ENCODE results near the gene SPINT3. TPM values are rescaled to one million over a fixed set of nuclear protein-coding genes. Genes with fewer than 3 reads are reported as not detected.

The SPINT3 gene
- total RNA-seq, 1 donor = not detected

DNA sequence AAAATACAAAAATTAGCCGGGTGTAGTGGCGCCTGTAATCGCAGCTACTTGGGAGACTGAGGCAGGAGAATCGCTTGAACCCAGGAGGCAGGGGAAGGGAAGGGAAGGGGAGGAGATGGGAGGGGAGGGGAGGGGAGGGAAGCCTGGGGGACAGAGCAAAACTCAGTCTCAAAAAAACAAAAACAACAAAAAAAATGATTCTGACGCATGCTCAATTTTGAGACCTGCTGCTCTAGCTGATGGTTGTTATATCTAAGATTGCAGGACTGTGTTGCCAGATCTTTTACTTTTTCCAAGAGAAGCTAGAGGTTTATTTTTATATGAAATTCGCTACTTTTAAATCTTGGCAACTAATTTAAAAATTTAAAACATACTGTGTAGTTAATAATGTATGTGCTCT lies 48.2 kb downstream of the SPINT3 start:
- H3K36me3 ChIP-seq (ENCODE audit: insufficient read depth, low read length) = no peaks in the 10 kb centered on the region
- no peak overlapping the region for H3K27ac ChIP-seq (ENCODE audit: low read depth, low read length)
- no peaks in the 10 kb centered on the region for H3K79me2 ChIP-seq (ENCODE audit: insufficient read depth, low read length)
- H3K27me3 ChIP-seq (ENCODE audit: insufficient read depth, low read length) = peaks cover 81% of the 10 kb centered on the region
- TF ChIP-seq, protein P1, sequence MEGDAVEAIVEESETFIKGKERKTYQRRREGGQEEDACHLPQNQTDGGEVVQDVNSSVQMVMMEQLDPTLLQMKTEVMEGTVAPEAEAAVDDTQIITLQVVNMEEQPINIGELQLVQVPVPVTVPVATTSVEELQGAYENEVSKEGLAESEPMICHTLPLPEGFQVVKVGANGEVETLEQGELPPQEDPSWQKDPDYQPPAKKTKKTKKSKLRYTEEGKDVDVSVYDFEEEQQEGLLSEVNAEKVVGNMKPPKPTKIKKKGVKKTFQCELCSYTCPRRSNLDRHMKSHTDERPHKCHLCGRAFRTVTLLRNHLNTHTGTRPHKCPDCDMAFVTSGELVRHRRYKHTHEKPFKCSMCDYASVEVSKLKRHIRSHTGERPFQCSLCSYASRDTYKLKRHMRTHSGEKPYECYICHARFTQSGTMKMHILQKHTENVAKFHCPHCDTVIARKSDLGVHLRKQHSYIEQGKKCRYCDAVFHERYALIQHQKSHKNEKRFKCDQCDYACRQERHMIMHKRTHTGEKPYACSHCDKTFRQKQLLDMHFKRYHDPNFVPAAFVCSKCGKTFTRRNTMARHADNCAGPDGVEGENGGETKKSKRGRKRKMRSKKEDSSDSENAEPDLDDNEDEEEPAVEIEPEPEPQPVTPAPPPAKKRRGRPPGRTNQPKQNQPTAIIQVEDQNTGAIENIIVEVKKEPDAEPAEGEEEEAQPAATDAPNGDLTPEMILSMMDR (IDR thresholded peaks at IDR 0.05; ENCODE audit: extremely low read depth, low read depth, low read length) = no peak
- no peak overlapping the region for H3K4me3 ChIP-seq (ENCODE audit: insufficient read depth, low read length)
- no peak for DNase-seq (ENCODE audit: insufficient read length, low spot score, missing footprints)
- H2AFZ ChIP-seq (ENCODE audit: low read length) = no peak overlapping the region
- H4K20me1 ChIP-seq (ENCODE audit: insufficient read depth, low read length) = no peaks in the 10 kb centered on the region
- H3K4me1 ChIP-seq (ENCODE audit: insufficient read depth, low read length) = no peaks in the 10 kb centered on the region
- no peaks in the 10 kb centered on the region for H3K9me3 ChIP-seq (ENCODE audit: low read depth, low read length)
- no peak overlapping the region for H3K4me2 ChIP-seq (ENCODE audit: insufficient read depth, low read length)

DNA sequence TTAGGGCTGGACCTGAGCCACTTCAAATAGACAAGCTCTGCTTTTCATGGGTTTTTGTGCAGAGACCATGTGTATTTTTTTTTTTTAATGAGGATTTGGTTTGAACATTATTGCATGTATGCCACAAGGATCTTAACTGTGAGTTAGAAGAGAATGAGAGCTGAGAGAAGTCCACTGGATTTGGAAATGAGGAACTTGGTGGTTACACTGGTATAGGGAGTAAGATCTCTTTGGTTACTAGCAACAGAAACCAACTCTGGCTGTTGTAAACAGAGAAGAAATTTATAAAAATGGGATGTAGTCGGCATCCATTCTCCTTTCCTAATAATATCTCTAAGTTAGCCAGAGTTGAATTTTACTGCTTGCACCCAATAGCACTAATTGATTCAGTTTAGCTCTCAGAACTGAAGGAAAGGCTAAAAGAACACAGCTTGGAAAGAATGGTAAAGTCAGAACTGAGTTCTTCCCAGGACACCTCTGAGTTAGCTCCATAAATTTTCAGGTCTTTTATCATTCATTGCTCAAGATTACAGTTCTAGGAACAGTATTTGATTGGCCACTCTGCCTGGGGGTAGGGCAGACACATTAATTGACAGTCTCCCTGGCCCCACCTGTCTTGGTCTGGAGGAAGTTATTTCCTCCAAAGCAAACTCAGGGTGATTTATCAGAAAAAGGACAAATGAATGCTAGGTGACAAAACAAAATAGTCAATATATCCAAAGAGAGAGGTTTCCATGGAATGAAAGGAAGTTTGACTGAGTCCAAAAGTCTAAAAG lies 49.7 kb downstream of the SPINT3 start:
- Histone ChIP-seq H2AFZ (ENCODE audit: low read length) (no peak overlapping the region), H3K4me3 (ENCODE audit: insufficient read depth, low read length) (no peak overlapping the region), H4K20me1 (ENCODE audit: insufficient read depth, low read length) (no peaks in the 10 kb centered on the region), H3K27me3 (ENCODE audit: insufficient read depth, low read length) (peaks cover 74% of the 10 kb centered on the region), H3K79me2 (ENCODE audit: insufficient read depth, low read length) (no peaks in the 10 kb centered on the region), H3K4me2 (ENCODE audit: insufficient read depth, low read length) (no peak overlapping the region), H3K9me3 (ENCODE audit: low read depth, low read length) (no peaks in the 10 kb centered on the region), H3K4me1 (ENCODE audit: insufficient read depth, low read length) (no peaks in the 10 kb centered on the region), H3K27ac (ENCODE audit: low read depth, low read length) (no peak overlapping the region), H3K36me3 (ENCODE audit: insufficient read depth, low read length) (no peaks in the 10 kb centered on the region)
- no peak for DNase-seq (ENCODE audit: insufficient read length, low spot score, missing footprints)
- TF ChIP-seq, protein P1 (IDR thresholded peaks at IDR 0.05; ENCODE audit: extremely low read depth, low read depth, low read length) = no peak

DNA sequence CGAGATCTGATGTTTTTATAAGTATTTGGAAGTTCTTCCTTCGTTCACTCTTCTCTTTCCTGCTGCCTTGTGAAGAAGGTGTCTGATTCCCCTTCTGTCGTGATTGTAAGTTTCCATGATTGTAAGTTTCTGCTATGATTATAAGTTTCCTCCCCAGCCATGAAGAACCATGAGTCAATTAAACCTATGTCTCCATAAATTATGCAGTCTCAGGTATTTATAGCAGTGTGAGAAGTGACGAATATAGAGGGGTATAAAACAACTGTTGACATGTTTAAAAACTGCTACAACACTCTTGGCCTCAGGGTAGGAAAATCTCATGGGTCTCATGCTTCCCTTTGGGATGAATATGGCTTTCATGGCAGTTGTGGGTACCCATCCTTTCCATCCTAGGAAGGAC lies 51.7 kb downstream of the SPINT3 start:
- no peaks in the 10 kb centered on the region for H3K9me3 ChIP-seq (ENCODE audit: low read depth, low read length)
- H3K27me3 ChIP-seq (ENCODE audit: insufficient read depth, low read length) = peaks cover 64% of the 10 kb centered on the region
- no peaks in the 10 kb centered on the region for H3K4me1 ChIP-seq (ENCODE audit: insufficient read depth, low read length)
- H4K20me1 ChIP-seq (ENCODE audit: insufficient read depth, low read length) = no peaks in the 10 kb centered on the region
- H3K4me2 ChIP-seq (ENCODE audit: insufficient read depth, low read length) = no peak overlapping the region
- H3K79me2 ChIP-seq (ENCODE audit: insufficient read depth, low read length) = no peaks in the 10 kb centered on the region
- H3K36me3 ChIP-seq (ENCODE audit: insufficient read depth, low read length) = no peaks in the 10 kb centered on the region
- TF ChIP-seq, protein P1 (IDR thresholded peaks at IDR 0.05; ENCODE audit: extremely low read depth, low read depth, low read length) = no peak
- H3K4me3 ChIP-seq (ENCODE audit: insufficient read depth, low read length) = no peak overlapping the region
- no peak for DNase-seq (ENCODE audit: insufficient read length, low spot score, missing footprints)
- H2AFZ ChIP-seq (ENCODE audit: low read length) = no peak overlapping the region
- no peak overlapping the region for H3K27ac ChIP-seq (ENCODE audit: low read depth, low read length)

DNA sequence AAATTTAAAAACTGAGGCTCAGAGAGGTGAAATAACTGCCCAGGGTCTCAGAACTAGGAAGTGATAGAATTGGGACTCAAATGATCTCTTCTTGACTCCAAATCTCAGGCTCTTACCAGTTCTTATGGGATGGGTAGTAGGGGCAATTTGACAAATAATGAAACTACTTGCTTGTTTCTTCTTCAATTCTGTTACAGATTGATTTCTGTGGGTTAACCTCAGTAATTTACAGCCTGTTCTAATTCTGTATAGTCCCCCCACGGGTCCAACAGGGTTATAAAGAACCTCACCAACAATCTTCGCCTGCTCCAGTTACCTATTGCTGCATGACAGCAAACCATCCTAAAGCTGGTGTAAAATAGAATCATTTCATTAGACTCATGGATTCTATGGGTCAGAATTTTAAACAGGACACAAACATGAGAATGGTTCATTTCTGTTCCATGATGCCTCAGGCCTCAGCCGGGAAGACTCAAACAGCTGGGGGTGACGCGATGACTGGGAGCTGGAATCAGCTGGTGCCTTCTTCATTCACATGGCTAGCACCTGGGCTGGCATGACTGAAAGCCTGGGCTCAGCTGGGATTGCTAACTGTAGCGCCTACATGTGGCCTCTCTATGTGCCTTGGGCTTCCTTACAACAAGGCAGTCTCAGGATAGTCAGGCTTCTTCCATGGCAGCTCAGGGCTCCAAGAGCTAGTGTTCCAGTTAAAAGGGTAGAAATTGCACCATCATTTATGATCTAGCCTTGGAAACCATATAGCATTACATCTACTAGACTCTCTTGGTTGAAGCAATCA lies 52.5 kb downstream of the SPINT3 start:
- no peak overlapping the region for H3K4me2 ChIP-seq (ENCODE audit: insufficient read depth, low read length)
- H3K4me3 ChIP-seq (ENCODE audit: insufficient read depth, low read length) = no peak overlapping the region
- peaks cover 58% of the 10 kb centered on the region for H3K27me3 ChIP-seq (ENCODE audit: insufficient read depth, low read length)
- H3K27ac ChIP-seq (ENCODE audit: low read depth, low read length) = no peak overlapping the region
- no peaks in the 10 kb centered on the region for H3K4me1 ChIP-seq (ENCODE audit: insufficient read depth, low read length)
- no peak overlapping the region for H2AFZ ChIP-seq (ENCODE audit: low read length)
- no peak for DNase-seq (ENCODE audit: insufficient read length, low spot score, missing footprints)
- TF ChIP-seq, protein P1 (IDR thresholded peaks at IDR 0.05; ENCODE audit: extremely low read depth, low read depth, low read length) = no peak
- H3K9me3 ChIP-seq (ENCODE audit: low read depth, low read length) = no peaks in the 10 kb centered on the region
- no peaks in the 10 kb centered on the region for H3K36me3 ChIP-seq (ENCODE audit: insufficient read depth, low read length)
- no peaks in the 10 kb centered on the region for H4K20me1 ChIP-seq (ENCODE audit: insufficient read depth, low read length)
- no peaks in the 10 kb centered on the region for H3K79me2 ChIP-seq (ENCODE audit: insufficient read depth, low read length)
